HG03025 (cell line): Measurements from ENCODE around the gene HELZ2.

ENCODE experiments used
- ATAC-seq: cut with Tn5 transposase; IDR thresholded peaks from one replicate; pipeline ENCODE4 v1.9.1; 2021; ENCODE audit warnings: mild to moderate bottlenecking, moderate library complexity; ENCODE audit not compliant: unreplicated experiment, low FRiP score

HELZ2 gene

GRCh38 chr20:63529861-63530787, 43.9 kb downstream of the HELZ2 start:
- no peak for ATAC-seq

- no peak for ATAC-seq
Measured at GRCh38 chr20:63529180-63529860, 44.7 kb downstream of the HELZ2 start.

GRCh38 chr20:63527184-63527583, 46.9 kb downstream of the HELZ2 start:
- no peak for ATAC-seq

GRCh38 chr20:63525971-63526370, 48.1 kb downstream of the HELZ2 start:
- ATAC-seq, result no peak

- ATAC-seq, result no peak
Measured at GRCh38 chr20:63525185-63525584, 48.9 kb downstream of the HELZ2 start.
